Fibroblast of the aortic adventitia (primary cell): ENCODE results near the gene MS4A8. TPM values are rescaled to one million over a fixed set of nuclear protein-coding genes. Genes with fewer than 3 reads are reported as not detected.

ENCODE experiments used
- DNase-seq: peaks from one replicate; pipeline ENCODE4 v3.0.0-alpha.2; 2010; ENCODE audit warnings: low read depth
- H3K4me3 ChIP-seq: 2 replicates; pipeline ENCODE4 v1.5.1; 2011; ENCODE audit warnings: low read depth, mild to moderate bottlenecking, control low read depth, low read length, moderate library complexity
- CTCF ChIP-seq: IDR thresholded peaks from 2 replicates; pipeline ENCODE4 v1.5.1; 2011; ENCODE audit warnings: mild to moderate bottlenecking, low read length, control low read depth, inconsistent platforms; ENCODE audit not compliant: insufficient read depth
- total RNA-seq: library from RNA; depleted of rRNA; stranded (reverse); fragments of >200 nt; gene quantifications from 2 replicates; pipeline ENCODE4 v1.2.3, GENCODE V29; 2012; ENCODE audit warnings: low replicate concordance

Gene MS4A8
- total RNA-seq, 1 donor = not detected

- no peak for TF ChIP-seq CTCF
- DNase-seq = no peak
- H3K4me3 ChIP-seq = no peak within 1 kb of the TSS
Measured at GRCh38 chr11:60724420-60724819, 25.0 kb downstream of the MS4A8 start, which contains the start of gene MS4A18. Gene MS4A18 (plus strand): TSS chr11:60724720.

- DNase-seq = no peak
- no peak overlapping the region for H3K4me3 ChIP-seq
- TF ChIP-seq CTCF = no peak
Measured at GRCh38 chr11:60725592-60725991, 26.2 kb downstream of the MS4A8 start.

- no peak overlapping the region for H3K4me3 ChIP-seq
- no peak for TF ChIP-seq CTCF
- DNase-seq = no peak
Measured at GRCh38 chr11:60731586-60731985, 32.2 kb downstream of the MS4A8 start.

GRCh38 chr11:60734279-60734678, 34.9 kb downstream of the MS4A8 start:
- H3K4me3 ChIP-seq = no peak overlapping the region
- no peak for DNase-seq
- TF ChIP-seq CTCF = no peak

GRCh38 chr11:60739114-60739513, 39.7 kb downstream of the MS4A8 start:
- H3K4me3 ChIP-seq = no peak overlapping the region
- no peak for DNase-seq
- no peak for TF ChIP-seq CTCF

GRCh38 chr11:60740573-60740972, 41.2 kb downstream of the MS4A8 start:
- TF ChIP-seq CTCF = no peak
- no peak overlapping the region for H3K4me3 ChIP-seq
- no peak for DNase-seq

- no peak for TF ChIP-seq CTCF
Measured at GRCh38 chr11:60741421-60741820, 42.0 kb downstream of the MS4A8 start.

More at GRCh38 chr11:60741421-60741820, 42.0 kb downstream of the MS4A8 start:
- no peak overlapping the region for H3K4me3 ChIP-seq
- no peak for DNase-seq
